CD8-positive, alpha-beta memory T cell (primary cell): ENCODE data around the gene ISG20L2. TPM values are rescaled to one million over a fixed set of nuclear protein-coding genes. Genes with fewer than 3 reads are reported as not detected.

Experiments
- CTCF ChIA-PET: fragments of 350-600 bp; sonication (Branson Sonifier 250); formaldehyde crosslinking; loops from one replicate; lab custom pipeline; 2021; ENCODE audit warnings: antibody characterized with exemption; lab: Charles Lee
- POLR2A ChIA-PET: fragments of 350-600 bp; sonication (Branson Sonifier 250); formaldehyde crosslinking; loops from one replicate; lab custom pipeline; 2021; ENCODE audit warnings: antibody characterized with exemption; lab: Charles Lee
- DNase-seq, 5 donors: peaks; one replicate each; pipeline versions ENCODE4 v3.0.0 to v3.0.0-alpha.2; 2020 to 2022; ENCODE audit warnings: mixed read lengths in 1 of 5
- H3K27ac ChIP-seq: one replicate; pipeline ENCODE4 v1.7.0; 2013; ENCODE audit warnings: low read depth, mild to moderate bottlenecking, low read length, moderate library complexity
- H3K27me3 ChIP-seq: 2 replicates; pipeline ENCODE4 v1.7.0; 2013; ENCODE audit warnings: low read length, mild to moderate bottlenecking; ENCODE audit not compliant: insufficient read depth, poor library complexity, severe bottlenecking
- H3K36me3 ChIP-seq: 2 replicates; pipeline ENCODE4 v1.7.0; 2013; ENCODE audit warnings: mild to moderate bottlenecking, low read length, moderate library complexity; ENCODE audit not compliant: insufficient read depth
- H3K4me1 ChIP-seq: 2 replicates; pipeline ENCODE4 v1.7.0; 2013; ENCODE audit warnings: mild to moderate bottlenecking, low read length, moderate library complexity; ENCODE audit not compliant: insufficient read depth
- H3K4me3 ChIP-seq: 2 replicates; pipeline ENCODE4 v1.7.0; 2013; ENCODE audit warnings: mild to moderate bottlenecking, low read length
- H3K9me3 ChIP-seq: 2 replicates; pipeline ENCODE4 v1.7.0; 2013; ENCODE audit warnings: mild to moderate bottlenecking, low read length
- H3K27ac Mint-ChIP-seq, 8 donors: one replicate each; pipeline ENCODE4 v1.8.0; 2020 to 2021; ENCODE audit warnings: mixed read lengths in 8 of 8, mild to moderate bottlenecking in 6 of 8, inconsistent platforms in 3 of 8, moderate library complexity in 3 of 8
- H3K27me3 Mint-ChIP-seq, 2 donors: one replicate each; pipeline ENCODE4 v1.8.0; 2020 to 2021; ENCODE audit warnings: mixed read lengths in 2 of 2, mild to moderate bottlenecking in 1 of 2, moderate library complexity in 1 of 2
- H3K36me3 Mint-ChIP-seq, 3 donors: one replicate each; pipeline ENCODE4 v1.8.0; 2020 to 2021; ENCODE audit warnings: mixed read lengths in 3 of 3, inconsistent platforms in 1 of 3, mild to moderate bottlenecking in 1 of 3
- H3K4me1 Mint-ChIP-seq, 3 donors: one replicate each; pipeline ENCODE4 v1.8.0; 2020 to 2021; ENCODE audit warnings: mixed read lengths in 3 of 3, inconsistent platforms in 1 of 3, mild to moderate bottlenecking in 1 of 3
- H3K4me3 Mint-ChIP-seq, 7 donors: one replicate each; pipeline ENCODE4 v1.8.0; 2020 to 2021; ENCODE audit warnings: mixed read lengths in 7 of 7, mild to moderate bottlenecking in 6 of 7, moderate library complexity in 4 of 7, inconsistent platforms in 2 of 7
- H3K9me3 Mint-ChIP-seq, 5 donors: one replicate each; pipeline ENCODE4 v1.8.0; 2020 to 2022; ENCODE audit warnings: mixed read lengths in 5 of 5, mild to moderate bottlenecking in 3 of 5, moderate library complexity in 2 of 5, inconsistent platforms in 1 of 5
- polyA plus RNA-seq: library from polyadenylated mRNA; unstranded; fragments of 300-500 nt; fragmentation: Illumina TruSeq; gene quantifications from one replicate; pipeline ENCODE4 v1.2.3, GENCODE V29; 2021
- total RNA-seq, 2 experiments: library from RNA; stranded (reverse); gene quantifications; one replicate each; pipeline ENCODE4 v1.2.3, GENCODE V29; 2021

ISG20L2 gene
- total and polyA plus RNA-seq, 3 experiments from 2014 or later: 25.0 to 75.9 (median 69.4) TPM

DNA sequence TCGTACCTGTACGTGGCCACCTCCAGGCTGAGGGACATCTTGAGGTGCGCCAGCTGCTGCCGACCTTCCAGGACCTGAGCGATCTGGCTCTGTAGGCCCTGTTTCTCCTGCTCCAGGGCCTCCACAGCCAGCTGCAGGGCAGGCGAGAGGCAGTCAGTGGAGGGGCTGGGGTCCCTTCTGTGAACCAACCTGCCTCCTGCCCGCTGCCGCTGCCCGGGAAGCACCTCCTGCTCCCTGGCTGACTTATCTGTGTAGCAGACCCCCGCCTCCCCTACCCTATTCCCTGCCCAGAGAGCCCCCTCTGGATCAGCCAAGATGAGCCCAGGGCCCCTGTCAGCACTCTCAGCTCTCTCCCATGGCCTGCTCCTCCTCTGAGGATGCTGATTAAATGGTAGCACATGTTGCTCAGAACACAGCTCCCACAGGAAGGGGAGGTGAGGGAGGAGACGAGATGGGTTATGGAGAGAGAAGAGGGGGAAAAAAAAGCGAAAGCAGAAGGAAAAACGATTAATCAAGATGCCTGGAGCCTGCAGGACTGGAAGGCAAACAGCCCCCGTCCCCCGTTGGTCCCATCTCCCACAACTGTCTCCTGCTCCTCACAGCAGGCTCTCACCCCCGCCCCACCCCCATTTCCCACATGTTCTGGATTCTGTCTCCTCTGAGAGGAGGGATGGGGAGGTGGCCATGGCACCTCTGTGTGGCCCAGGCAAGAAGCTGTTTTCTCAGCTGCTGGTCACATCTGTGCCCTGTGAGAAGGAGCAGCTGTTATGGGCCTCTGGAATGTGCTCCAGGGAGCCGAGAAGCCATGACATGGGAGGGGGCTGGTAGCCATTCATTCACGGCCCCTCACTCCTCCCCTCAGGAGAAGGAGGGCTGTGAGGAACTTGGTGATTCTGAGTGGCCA, 53.1 kb downstream of the ISG20L2 start:
- Histone ChIP-seq H3K36me3 (no peaks in the 10 kb centered on the region), H3K27ac (no peak overlapping the region), H3K9me3 (no peaks in the 10 kb centered on the region), H3K27me3 (peaks cover 35% of the 10 kb centered on the region), H3K4me1 (peaks cover 10% of the 10 kb centered on the region), H3K4me3 (no peak overlapping the region)
- Mint-ChIP-seq H3K4me3 (no peak overlapping the region), H3K27me3 (peaks cover 47 to 64% of the 10 kb centered on the region in 2 donors), H3K27ac (no peak overlapping the region), H3K4me1 (peaks cover 8 to 16% (median 13%) of the 10 kb centered on the region in 3 donors), H3K9me3 (no peaks in the 10 kb centered on the region), H3K36me3 (peaks cover 0 to 2% (median 0%) of the 10 kb centered on the region in 3 donors)
- no peak for DNase-seq
- ChIA-PET POLR2A (no interaction called here), CTCF (interaction anchor here (1.3 to 2.4 kb wide), 3 partner anchors 14 to 290 kb away, joined by 3 to 9 read pairs (median 4); no protein-coding TSS in a partner anchor)

- H3K27ac ChIP-seq: no peak overlapping the region
These were observed 55.0 kb downstream of the ISG20L2 start for GRCh38 chr1:156673387-156674121.

More at GRCh38 chr1:156673387-156674121, 55.0 kb downstream of the ISG20L2 start:
- Mint-ChIP-seq H3K27ac (no peak overlapping the region), H3K27me3 (peaks cover 32 to 49% of the 10 kb centered on the region in 2 donors), H3K4me1 (peaks cover 8 to 16% (median 13%) of the 10 kb centered on the region in 3 donors), H3K36me3 (peaks cover 0 to 2% (median 0%) of the 10 kb centered on the region in 3 donors), H3K4me3 (no peak overlapping the region), H3K9me3 (no peaks in the 10 kb centered on the region)
- Histone ChIP-seq H3K36me3 (no peaks in the 10 kb centered on the region), H3K4me1 (peaks cover 10% of the 10 kb centered on the region), H3K27me3 (peaks cover 20% of the 10 kb centered on the region), H3K4me3 (no peak overlapping the region), H3K9me3 (no peaks in the 10 kb centered on the region)
- ChIA-PET POLR2A (no interaction called here), CTCF (interaction anchor here (0.8 to 1.2 kb wide), 2 partner anchors 14 to 46 kb away, joined by 3 to 6 read pairs; no protein-coding TSS in a partner anchor)
- no peak for DNase-seq

Other genes with a start within 250 kb of the ISG20L2 start
- gene MEF2D, start 228.0 kb downstream of the ISG20L2 start, total RNA-seq: 10 to 100 TPM; 32.9 to 35.4 TPM
- gene MEF2D, start 228.0 kb downstream of the ISG20L2 start, polyA plus RNA-seq: 19.2 TPM
- 1 to 10 TPM; 4.4 to 4.7 TPM for gene IQGAP3, start 156.2 kb downstream of the ISG20L2 start, total RNA-seq
- not detected for gene IQGAP3, start 156.2 kb downstream of the ISG20L2 start, polyA plus RNA-seq
- 1 to 10 TPM; 7.3 to 7.4 TPM for gene TTC24, start 149.0 kb downstream of the ISG20L2 start, total RNA-seq
- 2.3 TPM for gene TTC24, start 149.0 kb downstream of the ISG20L2 start, polyA plus RNA-seq
- 10 to 100 TPM; 63.0 to 69.1 TPM for gene NAXE, start 137.0 kb downstream of the ISG20L2 start, total RNA-seq
- 113 TPM for gene NAXE, start 137.0 kb downstream of the ISG20L2 start, polyA plus RNA-seq
- 100 to 1,000 TPM; 123 to 131 TPM for gene GPATCH4, start 127.3 kb downstream of the ISG20L2 start, total RNA-seq
- gene GPATCH4, start 127.3 kb downstream of the ISG20L2 start, polyA plus RNA-seq: 58.7 TPM
- gene HAPLN2, start 109.4 kb downstream of the ISG20L2 start, total RNA-seq: not detected
- not detected for gene HAPLN2, start 109.4 kb downstream of the ISG20L2 start, polyA plus RNA-seq
- gene BCAN, start 86.6 kb downstream of the ISG20L2 start, total RNA-seq: not detected
- not detected for gene BCAN, start 86.6 kb downstream of the ISG20L2 start, polyA plus RNA-seq
- gene NES, start 51.4 kb downstream of the ISG20L2 start, total RNA-seq: not detected
- not detected for gene NES, start 51.4 kb downstream of the ISG20L2 start, polyA plus RNA-seq
- gene CRABP2, start 23.2 kb downstream of the ISG20L2 start, total RNA-seq: under 1 TPM; 0.66 to 0.71 TPM
- gene CRABP2, start 23.2 kb downstream of the ISG20L2 start, polyA plus RNA-seq: not detected
- 10 to 100 TPM; 29.6 to 29.7 TPM for gene METTL25B, start 297 bp downstream of the ISG20L2 start, total RNA-seq
- gene METTL25B, start 297 bp downstream of the ISG20L2 start, polyA plus RNA-seq: 4.2 TPM
- gene MRPL24, start 12.3 kb upstream of the ISG20L2 start, total RNA-seq: 100 to 1,000 TPM; 122 to 131 TPM
- 92.2 TPM for gene MRPL24, start 12.3 kb upstream of the ISG20L2 start, polyA plus RNA-seq
- 100 to 1,000 TPM; 297 to 299 TPM for gene HDGF, start 22.9 kb upstream of the ISG20L2 start, total RNA-seq
- gene HDGF, start 22.9 kb upstream of the ISG20L2 start, polyA plus RNA-seq: 46.0 TPM
- gene PRCC, start 38.8 kb upstream of the ISG20L2 start, total RNA-seq: 100 to 1,000 TPM; 106 to 111 TPM
- 45.9 TPM for gene PRCC, start 38.8 kb upstream of the ISG20L2 start, polyA plus RNA-seq
- gene SH2D2A, start 88.1 kb upstream of the ISG20L2 start, total RNA-seq: 100 to 1,000 TPM; 163 to 170 TPM
- gene SH2D2A, start 88.1 kb upstream of the ISG20L2 start, polyA plus RNA-seq: 62.1 TPM
- under 1 TPM in 1 of 2 experiments, not detected in 1; 0.07 TPM for gene INSRR, start 130.4 kb upstream of the ISG20L2 start, total RNA-seq
- not detected for gene INSRR, start 130.4 kb upstream of the ISG20L2 start, polyA plus RNA-seq
- 1 to 10 TPM; 2.9 to 3.0 TPM for gene NTRK1, start 132.1 kb upstream of the ISG20L2 start, total RNA-seq
- not detected for gene NTRK1, start 132.1 kb upstream of the ISG20L2 start, polyA plus RNA-seq
- gene PEAR1, start 165.0 kb upstream of the ISG20L2 start, total RNA-seq: not detected
- gene PEAR1, start 165.0 kb upstream of the ISG20L2 start, polyA plus RNA-seq: not detected
- not detected for gene LRRC71, start 191.9 kb upstream of the ISG20L2 start, total RNA-seq
- not detected for gene LRRC71, start 191.9 kb upstream of the ISG20L2 start, polyA plus RNA-seq